ENCODE data around the gene FA2H.
"Not testable (repeated sequence)": the region's sequence is repeated elsewhere in the genome, so short reads cannot be mapped to it uniquely, and the experiment has no call there.

FA2H gene

GRCh38 chr16:74774223-74775139 is at the start of gene FA2H:
TSS of gene FA2H (minus strand) at chr16:74774820. CDS start at chr16:74774755, 65 bp downstream.
- peak; percentile 38 for DNase-seq (ENCODE audit: low read depth)

- no peak for DNase-seq (ENCODE audit: low read depth)
These were observed 43.2 kb upstream of the FA2H start for GRCh38 chr16:74817851-74818250.

- peak; percentile 58 for DNase-seq (ENCODE audit: low read depth)
These were observed 38.6 kb upstream of the FA2H start for GRCh38 chr16:74813109-74813641.

GRCh38 chr16:74811911-74812310 is 37.3 kb upstream of the FA2H start:
- DNase-seq (ENCODE audit: low read depth), result no peak

GRCh38 chr16:74811216-74811615 is 36.6 kb upstream of the FA2H start:
- not testable (repeated sequence) for DNase-seq (ENCODE audit: low read depth)

- no peak for DNase-seq (ENCODE audit: low read depth)
These were observed 32.5 kb upstream of the FA2H start for GRCh38 chr16:74807052-74807646.

GRCh38 chr16:74800216-74800871 is 25.7 kb upstream of the FA2H start:
- no peak for DNase-seq (ENCODE audit: low read depth)

- no peak for DNase-seq (ENCODE audit: low read depth)
These were observed 22.8 kb upstream of the FA2H start for GRCh38 chr16:74797414-74797813.

- DNase-seq (ENCODE audit: low read depth), result no peak
These were observed 20.5 kb upstream of the FA2H start for GRCh38 chr16:74795104-74795503.

GRCh38 chr16:74794668-74795067 is 20.0 kb upstream of the FA2H start:
- no peak for DNase-seq (ENCODE audit: low read depth)

GRCh38 chr16:74793571-74793970 is 19.0 kb upstream of the FA2H start:
- no peak for DNase-seq (ENCODE audit: low read depth)

- DNase-seq (ENCODE audit: low read depth), result no peak
These were observed 17.6 kb upstream of the FA2H start for GRCh38 chr16:74792225-74792624.

GRCh38 chr16:74791749-74792148 is 17.1 kb upstream of the FA2H start:
- DNase-seq (ENCODE audit: low read depth), result not testable (repeated sequence)

GRCh38 chr16:74788108-74788507 is 13.5 kb upstream of the FA2H start:
- DNase-seq (ENCODE audit: low read depth), result no peak

- DNase-seq (ENCODE audit: low read depth), result no peak
These were observed 10.4 kb upstream of the FA2H start for GRCh38 chr16:74785031-74785430.

- no peak for DNase-seq (ENCODE audit: low read depth)
These were observed 4.0 kb upstream of the FA2H start for GRCh38 chr16:74778646-74779045.

- DNase-seq (ENCODE audit: low read depth), result no peak
These were observed 2.3 kb upstream of the FA2H start for GRCh38 chr16:74776926-74777325.

GRCh38 chr16:74775255-74775654 is 635 bp upstream of the FA2H start:
- DNase-seq (ENCODE audit: low read depth), result no peak

GRCh38 chr16:74773446-74774222 is 986 bp downstream of the FA2H start:
- DNase-seq (ENCODE audit: low read depth), result no peak

- no peak for DNase-seq (ENCODE audit: low read depth)
These were observed 2.8 kb downstream of the FA2H start for GRCh38 chr16:74771656-74772315.

GRCh38 chr16:74770831-74771526 is 3.6 kb downstream of the FA2H start:
- DNase-seq (ENCODE audit: low read depth), result no peak
